Stimulated activated CD4-positive, alpha-beta T cell treated with anti-CD3 and anti-CD28 coated beads, TNF-alpha, amount 100 ng/mL, for 4 hours (primary cell): ENCODE data around the gene FAF1.
"Not testable (repeated sequence)": the region's sequence is repeated elsewhere in the genome, so short reads cannot be mapped to it uniquely, and the experiment has no call there.

ENCODE experiments used
- DNase-seq, 3 experiments: peaks; one replicate each; pipeline ENCODE4 v3.0.0-alpha.2; 2020; ENCODE audit warnings: low read depth in 3 of 3

The FAF1 gene

GRCh38 chr1:50562106-50562505, 398.0 kb downstream of the FAF1 start:
- no peak for DNase-seq

- DNase-seq, result no peak
Measured at GRCh38 chr1:50559421-50559820, 400.6 kb downstream of the FAF1 start.

GRCh38 chr1:50553921-50554320, 406.1 kb downstream of the FAF1 start:
- no peak for DNase-seq

GRCh38 chr1:50548243-50548642, 411.8 kb downstream of the FAF1 start:
- no peak for DNase-seq

GRCh38 chr1:50542362-50542761, 417.7 kb downstream of the FAF1 start:
- no peak for DNase-seq

- DNase-seq, result no peak
Measured at GRCh38 chr1:50538476-50538875, 421.6 kb downstream of the FAF1 start.

- no peak for DNase-seq
Measured at GRCh38 chr1:50531601-50532000, 428.5 kb downstream of the FAF1 start.

- DNase-seq, result no peak
Measured at GRCh38 chr1:50531027-50531426, 429.0 kb downstream of the FAF1 start.

- no peak for DNase-seq
Measured at GRCh38 chr1:50529510-50529909, 430.6 kb downstream of the FAF1 start.

GRCh38 chr1:50527987-50528320, 432.1 kb downstream of the FAF1 start:
- DNase-seq, result not testable (repeated sequence)

GRCh38 chr1:50527249-50527986, 432.6 kb downstream of the FAF1 start:
- DNase-seq, result no peak

- DNase-seq, result no peak
Measured at GRCh38 chr1:50526431-50526830, 433.6 kb downstream of the FAF1 start.

GRCh38 chr1:50523548-50523947, 436.5 kb downstream of the FAF1 start:
- DNase-seq, result no peak

GRCh38 chr1:50522691-50523342, 437.2 kb downstream of the FAF1 start:
- DNase-seq, result no peak

- DNase-seq, result no peak
Measured at GRCh38 chr1:50521703-50522102, 438.4 kb downstream of the FAF1 start.

- DNase-seq, result no peak
Measured at GRCh38 chr1:50517488-50517887, 442.6 kb downstream of the FAF1 start.

GRCh38 chr1:50516056-50516455, 444.0 kb downstream of the FAF1 start:
- no peak for DNase-seq

- DNase-seq, result no peak
Measured at GRCh38 chr1:50508040-50508586, 452.0 kb downstream of the FAF1 start.

- no peak for DNase-seq
Measured at GRCh38 chr1:50505427-50505826, 454.6 kb downstream of the FAF1 start.

GRCh38 chr1:50503515-50503914, 456.6 kb downstream of the FAF1 start:
- DNase-seq, result no peak

- no peak for DNase-seq
Measured at GRCh38 chr1:50502147-50502546, 457.9 kb downstream of the FAF1 start.

GRCh38 chr1:50497007-50497406, 463.1 kb downstream of the FAF1 start:
- no peak for DNase-seq

GRCh38 chr1:50493710-50494109, 466.4 kb downstream of the FAF1 start:
- DNase-seq, result no peak
